SH-SY5Y (cell line): ENCODE results near the gene MBD3.

Experiments used
- GATA2 ChIP-seq: IDR thresholded peaks from 2 replicates; pipeline ENCODE4 v1.6.1; 2011; ENCODE audit warnings: mild to moderate bottlenecking, low read depth, low read length
- GATA3 ChIP-seq: IDR thresholded peaks from 2 replicates; pipeline ENCODE4 v1.6.1; 2011; ENCODE audit warnings: low read depth, mild to moderate bottlenecking, low read length, moderate library complexity

DNA sequence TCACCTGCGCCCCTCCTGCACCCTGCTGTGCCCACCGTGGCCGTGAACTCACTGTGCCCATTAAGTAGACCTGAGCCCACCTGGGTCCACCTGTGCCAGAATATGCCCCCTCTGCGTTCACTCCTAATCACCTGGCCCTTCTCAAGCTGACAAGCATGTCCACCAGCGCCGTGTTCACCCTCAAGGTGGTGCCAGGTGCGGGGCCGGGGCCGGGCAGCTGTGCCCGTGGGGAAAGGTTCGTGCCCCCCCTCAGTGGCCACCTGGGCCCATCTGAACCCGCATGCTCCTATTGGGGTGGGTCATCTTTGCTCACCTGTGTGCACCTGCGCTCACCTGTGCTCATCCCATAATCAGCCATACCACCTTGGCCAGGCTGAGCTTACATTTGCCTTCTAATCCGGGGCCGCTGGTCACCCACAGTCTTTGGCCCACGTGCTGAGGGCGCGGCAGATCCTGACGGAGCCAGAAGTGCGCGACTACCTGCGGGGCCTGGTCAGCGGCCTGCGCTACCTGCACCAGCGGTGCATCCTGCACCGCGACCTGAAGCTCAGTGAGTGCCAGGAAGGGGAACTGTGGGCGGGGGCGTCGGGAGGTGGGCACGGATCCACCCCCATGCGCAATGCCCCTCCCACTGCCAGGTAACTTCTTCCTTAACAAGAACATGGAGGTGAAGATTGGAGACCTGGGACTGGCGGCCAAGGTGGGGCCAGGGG lies 66.4 kb downstream of the MBD3 start:
- TF ChIP-seq GATA2 (no peak), GATA3 (no peak)
